Mesothelial cell of epicardium (in vitro differentiated cells): ENCODE results near the gene NFILZ. TPM values are rescaled to one million over a fixed set of nuclear protein-coding genes. Genes with fewer than 3 reads are reported as not detected.
"Not testable (repeated sequence)": the region's sequence is repeated elsewhere in the genome, so short reads cannot be mapped to it uniquely, and the experiment has no call there.

Source experiments
- DNase-seq, 2 experiments: peaks; one replicate each; pipeline ENCODE4 v3.0.0; 2021; ENCODE audit warnings: low spot score in 2 of 2; ENCODE audit not compliant: unreplicated experiment in 2 of 2
- H3K27ac Mint-ChIP-seq: 2 replicates; pipeline ENCODE4 v1.8.0; 2021; ENCODE audit warnings: mixed read lengths
- H3K27me3 Mint-ChIP-seq: 2 replicates; pipeline ENCODE4 v1.8.0; 2021; ENCODE audit warnings: low read depth, mixed read lengths
- H3K36me3 Mint-ChIP-seq: 2 replicates; pipeline ENCODE4 v1.8.0; 2021; ENCODE audit warnings: mixed read lengths
- H3K4me1 Mint-ChIP-seq: 2 replicates; pipeline ENCODE4 v1.8.0; 2021; ENCODE audit warnings: mixed read lengths
- H3K4me3 Mint-ChIP-seq: 2 replicates; pipeline ENCODE4 v1.8.0; 2021; ENCODE audit warnings: mild to moderate bottlenecking, moderate library complexity, mixed read lengths
- H3K9me3 Mint-ChIP-seq: 2 replicates; pipeline ENCODE4 v1.8.0; 2021; ENCODE audit warnings: mixed read lengths
- CTCF ChIP-seq: fragments of 200-600 bp; sonication (generic); IDR thresholded peaks from one replicate; pipeline ENCODE4 v1.5.0; 2021; ENCODE audit warnings: antibody characterized with exemption; ENCODE audit not compliant: unreplicated experiment
- total RNA-seq: library from RNA; stranded (reverse); gene quantifications from 3 replicates; pipeline ENCODE4 v1.2.1, GENCODE V29; 2021

The NFILZ gene
- total RNA-seq, 1 donor from 2014 or later, result not detected

- Mint-ChIP-seq H3K36me3 (no peaks in the 10 kb centered on the region), H3K4me1 (peaks cover 9% of the 10 kb centered on the region), H3K9me3 (no peaks in the 10 kb centered on the region), H3K4me3 (no peak overlapping the region), H3K27me3 (peaks cover 5% of the 10 kb centered on the region), H3K27ac (no peak overlapping the region)
- no peak for TF ChIP-seq CTCF
- no peak for DNase-seq
Measured at GRCh38 chr19:8614455-8614854, 16.0 kb upstream of the NFILZ start.

GRCh38 chr19:8615024-8615423 lies 15.4 kb upstream of the NFILZ start:
- no peaks in the 10 kb centered on the region for H3K36me3 Mint-ChIP-seq
- H3K27me3 Mint-ChIP-seq, result peaks cover 5% of the 10 kb centered on the region
- DNase-seq, result no peak
- H3K4me1 Mint-ChIP-seq, result peaks cover 5% of the 10 kb centered on the region
- no peak overlapping the region for H3K27ac Mint-ChIP-seq
- no peak overlapping the region for H3K4me3 Mint-ChIP-seq
- H3K9me3 Mint-ChIP-seq, result no peaks in the 10 kb centered on the region
- no peak for TF ChIP-seq CTCF

GRCh38 chr19:8615813-8616596 lies 14.4 kb upstream of the NFILZ start:
- peak in 1 of 2 experiments; percentile 74 for DNase-seq
- peaks cover 12% of the 10 kb centered on the region for H3K27me3 Mint-ChIP-seq
- no peak overlapping the region for H3K4me3 Mint-ChIP-seq
- no peaks in the 10 kb centered on the region for H3K9me3 Mint-ChIP-seq
- H3K27ac Mint-ChIP-seq, result no peak overlapping the region
- H3K36me3 Mint-ChIP-seq, result no peaks in the 10 kb centered on the region
- H3K4me1 Mint-ChIP-seq, result peaks cover 4% of the 10 kb centered on the region
- peak; percentile 95 for TF ChIP-seq CTCF

- Mint-ChIP-seq H3K27me3 (peaks cover 12% of the 10 kb centered on the region), H3K4me1 (peaks cover 4% of the 10 kb centered on the region), H3K27ac (no peak overlapping the region), H3K36me3 (no peaks in the 10 kb centered on the region), H3K4me3 (no peak overlapping the region), H3K9me3 (no peaks in the 10 kb centered on the region)
- DNase-seq, result no peak
- TF ChIP-seq CTCF, result no peak
Measured at GRCh38 chr19:8616861-8617260, 13.6 kb upstream of the NFILZ start.

GRCh38 chr19:8617325-8617724 lies 13.1 kb upstream of the NFILZ start:
- not testable (repeated sequence) for H3K4me3 Mint-ChIP-seq, H3K9me3 Mint-ChIP-seq, DNase-seq, H3K27ac Mint-ChIP-seq, H3K36me3 Mint-ChIP-seq, H3K4me1 Mint-ChIP-seq
- peaks cover 12% of the 10 kb centered on the region for H3K27me3 Mint-ChIP-seq

- Mint-ChIP-seq H3K36me3 (no peaks in the 10 kb centered on the region), H3K4me3 (no peak overlapping the region), H3K27ac (no peak overlapping the region), H3K27me3 (peaks cover 12% of the 10 kb centered on the region), H3K4me1 (no peaks in the 10 kb centered on the region), H3K9me3 (no peaks in the 10 kb centered on the region)
- DNase-seq, result no peak
- TF ChIP-seq CTCF, result no peak
Measured at GRCh38 chr19:8617984-8618383, 12.4 kb upstream of the NFILZ start.
